H7 (cell line): ENCODE data around the gene TTLL11. TPM values are rescaled to one million over a fixed set of nuclear protein-coding genes. Genes with fewer than 3 reads are reported as not detected.

ENCODE experiments used
- DNase-seq: peaks from one replicate; pipeline ENCODE4 v3.0.0; 2012
- H3K27me3 ChIP-seq: 2 replicates; pipeline ENCODE4 v1.6.0; 2011; ENCODE audit warnings: mild to moderate bottlenecking, low read length; ENCODE audit not compliant: control insufficient read depth, insufficient read depth
- H3K36me3 ChIP-seq: replicated peaks from 2 replicates; pipeline ENCODE4 v1.5.1; 2011; ENCODE audit warnings: low read length; ENCODE audit not compliant: control insufficient read depth, insufficient read depth
- H3K4me3 ChIP-seq: 2 replicates; pipeline ENCODE4 v1.5.1; 2011; ENCODE audit warnings: low read depth, mild to moderate bottlenecking, control low read depth, low read length, moderate library complexity; ENCODE audit not compliant: insufficient read depth
- total RNA-seq: library from RNA; depleted of rRNA; stranded (reverse); fragments of >200 nt; shearing (Covaris generic); gene quantifications from 2 replicates; pipeline ENCODE4 v1.2.3, GENCODE V29; 2014

TTLL11 gene
- total RNA-seq, 1 experiment from 2014 or later = 0.97 TPM

- Histone ChIP-seq H3K4me3 (no peak overlapping the region), H3K27me3 (peaks cover 25% of the 10 kb centered on the region), H3K36me3 (no peaks in the 10 kb centered on the region)
- DNase-seq = no peak
Observed at GRCh38 chr9:122128007-122128968, 35.2 kb upstream of the TTLL11 start.

- no peaks in the 10 kb centered on the region for H3K36me3 ChIP-seq
- H3K4me3 ChIP-seq = no peak overlapping the region
- peaks cover 23% of the 10 kb centered on the region for H3K27me3 ChIP-seq
- DNase-seq = peak; percentile 74
Observed at GRCh38 chr9:122127396-122127798, 34.3 kb upstream of the TTLL11 start.

DNA sequence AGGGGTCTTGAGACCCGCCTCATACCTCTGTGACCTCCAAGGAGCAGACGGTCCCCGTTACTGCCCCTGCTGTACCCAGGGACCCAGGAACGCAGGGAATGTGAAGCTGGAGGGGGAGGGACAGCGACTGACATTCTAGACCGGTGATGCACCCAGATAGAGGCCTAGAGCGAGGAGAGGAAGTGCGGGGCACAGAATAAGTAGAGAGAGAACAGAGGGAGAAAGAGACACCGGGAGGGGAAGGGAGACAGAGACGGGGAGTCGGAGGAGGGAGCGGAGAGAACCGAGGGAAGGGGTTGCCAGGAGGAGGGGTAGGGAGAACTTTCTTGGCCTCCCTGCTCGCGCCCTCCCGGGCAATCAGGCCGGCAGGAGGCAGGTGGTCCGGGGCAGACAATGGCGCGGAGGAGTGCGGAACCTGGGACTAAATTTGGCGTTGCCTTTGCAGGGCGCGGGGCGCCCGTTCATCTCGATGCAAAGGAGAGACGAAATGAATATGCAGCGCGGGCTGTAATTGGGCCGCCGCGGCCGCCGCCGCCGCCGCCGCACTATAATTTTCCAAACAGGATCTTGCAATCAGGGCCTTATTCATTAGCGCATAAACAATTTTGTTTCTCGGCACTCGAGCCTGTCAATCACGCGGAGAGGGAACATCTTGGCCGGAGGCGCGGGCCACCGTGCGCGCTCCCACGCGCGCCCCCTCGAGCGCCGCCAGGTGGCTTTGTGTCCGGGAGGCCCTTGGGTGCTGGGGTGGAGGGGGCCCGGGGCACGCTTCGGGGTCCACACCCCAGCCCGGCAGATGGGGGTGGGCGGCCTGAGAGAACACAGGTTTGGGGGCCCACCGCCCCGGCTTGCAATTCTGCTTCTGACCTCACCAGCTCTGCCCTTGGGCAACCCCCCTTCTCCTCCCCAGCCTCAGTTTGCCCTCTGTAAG lies 33.5 kb upstream of the TTLL11 start:
- DNase-seq = peak; percentile 84
- Histone ChIP-seq H3K4me3 (peak overlapping the region; percentile 55), H3K27me3 (peaks cover 22% of the 10 kb centered on the region), H3K36me3 (no peaks in the 10 kb centered on the region)

DNA sequence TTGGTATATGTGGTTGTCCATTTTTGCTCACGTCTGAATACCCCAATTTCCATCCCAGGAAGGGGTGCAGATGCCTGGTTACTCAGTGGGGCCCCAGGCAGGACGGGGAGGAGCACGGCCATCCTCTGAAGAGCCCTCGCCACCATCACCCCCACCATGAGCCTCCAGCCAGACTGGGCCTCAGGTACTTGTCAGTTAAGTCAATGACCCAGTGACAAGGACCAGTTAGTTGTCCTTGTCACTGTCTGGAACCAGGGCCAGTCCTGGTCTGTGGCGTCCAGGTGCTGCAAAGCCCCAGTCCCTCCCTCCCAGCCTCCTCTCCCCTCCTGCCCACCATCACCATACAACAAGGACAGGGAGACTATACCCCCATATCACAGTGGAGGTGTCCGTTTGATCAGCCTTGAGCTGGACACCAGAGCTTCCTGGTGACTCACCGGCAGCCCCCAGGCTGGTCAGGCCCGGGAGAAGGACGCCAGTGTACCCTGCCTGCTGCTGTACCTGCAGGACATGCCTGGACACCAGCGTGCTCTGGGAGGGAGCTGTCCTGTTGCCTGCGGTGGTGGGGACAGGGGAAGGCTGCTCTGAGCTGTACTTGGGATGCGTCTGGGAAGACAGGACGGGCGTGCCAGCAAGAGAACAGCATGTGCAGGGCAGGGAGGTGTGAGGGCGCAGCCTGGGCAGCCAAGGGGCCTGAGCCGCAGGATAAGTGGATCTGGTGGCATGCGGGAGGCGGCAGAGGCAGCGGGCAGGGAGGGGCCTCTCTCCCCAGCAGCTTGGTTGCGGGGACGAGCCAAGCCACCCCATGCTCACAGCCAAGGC lies 32.6 kb upstream of the TTLL11 start:
- Histone ChIP-seq H3K27me3 (peaks cover 22% of the 10 kb centered on the region), H3K4me3 (peak overlapping the region; percentile 55), H3K36me3 (no peaks in the 10 kb centered on the region)
- peak; percentile 72 for DNase-seq

- Histone ChIP-seq H3K36me3 (no peaks in the 10 kb centered on the region), H3K4me3 (no peak overlapping the region), H3K27me3 (peaks cover 22% of the 10 kb centered on the region)
- DNase-seq = peak; percentile 92
Observed at GRCh38 chr9:122125158-122125508, 32.0 kb upstream of the TTLL11 start.

DNA sequence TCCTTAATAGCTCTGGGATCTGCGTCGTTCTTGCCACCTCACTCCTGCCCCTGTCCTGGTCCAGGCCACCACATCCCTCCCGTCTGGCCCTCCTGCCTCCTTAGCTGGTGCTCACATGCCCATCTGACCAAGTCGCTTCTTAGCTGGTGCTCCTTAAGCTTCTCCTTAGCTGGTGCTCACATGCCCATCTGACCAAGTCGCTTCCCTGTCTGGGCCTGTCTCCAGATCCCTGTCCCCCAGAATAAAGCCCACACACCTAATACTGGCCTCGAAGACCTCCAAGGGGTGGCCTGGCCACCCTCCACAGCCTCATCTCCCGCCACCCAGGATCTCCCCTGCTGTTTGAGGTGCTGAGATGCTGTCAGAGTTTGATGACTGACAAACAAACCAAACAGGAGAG lies 31.4 kb upstream of the TTLL11 start:
- no peaks in the 10 kb centered on the region for H3K36me3 ChIP-seq
- H3K4me3 ChIP-seq = no peak overlapping the region
- H3K27me3 ChIP-seq = peaks cover 22% of the 10 kb centered on the region
- no peak for DNase-seq

DNA sequence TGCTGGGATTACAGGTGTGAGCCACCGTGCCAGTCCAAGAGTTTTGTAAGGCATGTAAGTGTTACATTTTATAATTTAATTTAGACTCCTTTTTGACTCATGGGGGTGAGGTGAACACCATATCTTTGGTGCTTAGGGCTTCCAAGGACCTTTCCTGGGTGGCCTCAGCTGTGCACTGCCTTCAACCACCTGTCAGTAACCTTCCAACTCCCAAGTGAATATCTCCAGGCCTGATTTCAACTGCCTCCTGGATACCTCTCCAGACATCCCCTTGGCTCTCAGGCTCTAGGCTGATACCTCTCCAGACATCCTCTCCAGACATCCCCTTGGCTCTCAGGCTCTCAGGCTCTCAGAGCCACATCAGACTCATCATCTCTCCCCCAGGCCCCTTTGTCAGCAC lies 30.9 kb upstream of the TTLL11 start:
- Histone ChIP-seq H3K27me3 (peaks cover 22% of the 10 kb centered on the region), H3K4me3 (no peak overlapping the region), H3K36me3 (no peaks in the 10 kb centered on the region)
- DNase-seq = no peak

DNA sequence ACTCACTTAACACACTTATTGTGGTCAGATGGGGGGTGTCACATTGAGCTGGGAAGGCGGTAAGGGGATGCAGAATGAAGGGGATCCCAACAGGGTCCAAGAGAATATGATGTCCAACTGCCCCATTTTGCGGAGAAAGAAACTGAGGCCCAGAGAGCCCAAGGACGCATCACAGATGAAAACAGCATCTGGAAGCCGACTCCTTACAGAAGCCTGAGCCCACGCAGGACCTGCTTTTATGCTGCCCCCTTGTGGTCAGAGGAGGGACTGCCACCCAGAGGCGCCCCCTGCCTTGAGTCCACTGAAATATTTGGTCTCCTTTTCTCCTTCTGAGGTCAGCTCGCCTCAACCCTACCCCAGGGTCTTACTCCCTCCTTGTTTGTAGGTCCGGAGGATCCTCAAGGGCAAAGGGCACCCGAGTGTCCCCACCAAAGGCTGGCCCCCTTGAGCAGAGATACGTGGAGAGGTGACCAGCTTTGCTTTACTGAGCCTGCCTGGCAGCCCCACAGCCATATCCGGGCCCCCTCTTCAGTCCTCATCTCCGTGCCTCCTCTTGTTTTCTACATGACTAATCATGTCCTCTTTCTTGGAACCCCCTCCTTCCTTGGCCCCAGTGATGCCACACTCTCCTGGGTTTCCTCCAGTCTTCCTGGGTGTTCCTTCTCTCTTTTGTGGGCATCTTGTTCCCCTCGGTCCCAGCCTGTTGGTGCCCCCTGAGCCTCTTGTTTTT lies 30.0 kb upstream of the TTLL11 start:
- peaks cover 22% of the 10 kb centered on the region for H3K27me3 ChIP-seq
- peak; percentile 91 for DNase-seq
- H3K4me3 ChIP-seq = no peak overlapping the region
- H3K36me3 ChIP-seq = no peaks in the 10 kb centered on the region

- DNase-seq = no peak
Observed at GRCh38 chr9:122122468-122122867, 29.4 kb upstream of the TTLL11 start.

DNA sequence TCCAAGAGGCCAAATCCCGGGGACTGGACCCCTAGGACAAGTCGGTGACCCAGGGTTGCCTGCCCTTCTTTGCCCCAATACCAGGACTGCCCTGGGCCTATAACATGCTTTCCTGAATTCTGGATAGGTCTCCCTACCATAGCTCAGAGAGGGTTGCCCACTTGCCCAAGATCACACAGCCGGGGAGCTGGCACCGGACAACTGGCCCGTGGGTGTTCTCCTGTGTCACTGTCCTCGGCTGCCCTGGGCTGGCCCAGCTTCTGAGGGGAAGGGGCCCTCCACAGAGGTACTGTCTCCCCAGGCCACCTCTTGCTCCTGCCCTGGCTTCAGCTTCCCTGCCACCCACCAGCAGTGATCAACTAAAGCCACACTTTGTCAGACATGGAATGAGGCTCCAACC lies 28.8 kb upstream of the TTLL11 start:
- no peak for DNase-seq
- H3K4me3 ChIP-seq = no peak overlapping the region
- H3K36me3 ChIP-seq = no peaks in the 10 kb centered on the region
- H3K27me3 ChIP-seq = peaks cover 17% of the 10 kb centered on the region

More at GRCh38 chr9:122122468-122122867, 29.4 kb upstream of the TTLL11 start:
- H3K4me3 ChIP-seq = no peak overlapping the region
- H3K27me3 ChIP-seq = peaks cover 22% of the 10 kb centered on the region
- no peaks in the 10 kb centered on the region for H3K36me3 ChIP-seq

GRCh38 chr9:122121391-122121790 lies 28.3 kb upstream of the TTLL11 start:
- peaks cover 12% of the 10 kb centered on the region for H3K27me3 ChIP-seq
- no peak for DNase-seq
- no peak overlapping the region for H3K4me3 ChIP-seq
- H3K36me3 ChIP-seq = no peaks in the 10 kb centered on the region

DNA sequence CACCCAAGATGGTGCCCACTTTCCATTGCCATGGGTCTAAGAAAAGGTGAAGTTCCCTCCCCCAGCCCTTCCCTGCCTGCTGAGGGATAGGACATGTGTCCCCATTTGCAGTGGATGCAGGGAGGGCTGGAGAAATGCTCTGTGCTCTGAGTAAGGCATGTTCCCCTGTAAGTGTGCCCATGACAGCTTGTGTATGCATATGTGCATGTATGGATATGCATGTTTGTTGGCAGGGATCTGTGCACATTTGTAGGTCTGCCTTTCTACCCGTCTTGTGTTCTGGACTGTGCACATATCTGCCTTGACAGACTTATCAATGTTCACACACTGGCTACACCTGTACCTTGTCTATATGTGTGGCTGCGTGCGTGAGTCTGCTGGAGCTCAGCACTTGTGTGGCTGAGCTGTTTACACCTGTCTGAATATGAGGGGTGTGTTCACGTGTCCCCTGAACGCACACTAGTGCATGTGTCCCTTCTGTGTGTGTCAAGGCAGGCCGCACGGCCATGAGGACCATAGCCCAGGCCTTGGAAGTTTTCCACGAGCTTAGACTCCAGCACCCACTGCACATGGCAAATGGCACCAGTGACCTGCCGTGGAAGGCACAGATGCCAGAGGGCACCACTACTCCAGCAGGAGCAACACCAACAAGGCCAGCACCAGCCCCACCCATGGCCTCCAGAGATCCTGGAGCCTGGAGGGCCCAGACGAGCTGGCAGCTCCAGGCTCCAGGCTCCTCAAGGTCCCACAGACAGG lies 27.4 kb upstream of the TTLL11 start:
- Histone ChIP-seq H3K4me3 (no peak overlapping the region), H3K27me3 (peaks cover 3% of the 10 kb centered on the region; the same call in 1 of the 2 replicates), H3K36me3 (no peaks in the 10 kb centered on the region)
- DNase-seq = no peak

DNA sequence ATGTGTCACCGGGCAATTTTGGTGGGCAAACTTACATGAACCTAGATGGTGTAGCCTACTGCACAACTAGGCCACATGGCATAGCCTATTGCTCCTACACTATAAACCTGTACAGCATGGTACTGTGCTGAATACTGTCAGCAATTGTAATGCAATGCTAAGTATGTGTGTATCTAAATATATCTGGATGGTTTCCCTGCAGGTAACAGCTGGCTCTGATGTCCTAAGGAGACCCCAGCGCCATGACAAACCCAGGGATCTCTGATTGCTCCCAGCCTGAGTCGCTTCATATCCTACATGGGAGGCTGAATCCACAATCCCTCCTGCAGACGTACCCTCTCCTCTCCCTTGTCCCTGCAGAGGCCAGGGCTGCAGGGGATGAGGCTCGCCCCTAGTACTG lies 26.6 kb upstream of the TTLL11 start:
- Histone ChIP-seq H3K36me3 (no peaks in the 10 kb centered on the region), H3K27me3 (no peaks in the 10 kb centered on the region), H3K4me3 (no peak overlapping the region)
- DNase-seq = no peak
